Astrocyte (in vitro differentiated cells and primary cell): ENCODE results near the gene UVSSA.

Source experiments
- CTCF ChIP-seq: IDR thresholded peaks from 2 replicates; pipeline ENCODE4 v1.5.1; 2011; ENCODE audit warnings: low read depth, mild to moderate bottlenecking, inconsistent platforms, low read length, moderate library complexity; ENCODE audit not compliant: insufficient read depth
- EZH2 ChIP-seq: IDR thresholded peaks from 2 replicates; pipeline ENCODE4 v1.6.1; 2012; ENCODE audit warnings: mild to moderate bottlenecking, low read length, inconsistent platforms; ENCODE audit not compliant: insufficient read depth

GRCh38 chr4:1309261-1310010 is 37.6 kb upstream of the UVSSA start:
- TF ChIP-seq CTCF (no peak), EZH2 (no peak)
